GM23338 (cell line): ENCODE data around the gene TMEM88. TPM values are rescaled to one million over a fixed set of nuclear protein-coding genes. Genes with fewer than 3 reads are reported as not detected.
A peak's percentile ranks its signal among the peaks of the same experiment; 100 is the strongest.

Experiments used
- ATAC-seq: fragments of 200-7000 bp; cut with Tn5 transposase; 3 replicates; pipeline ENCODE4 v1.9.1; 2020
- DNase-seq: peaks from one replicate; pipeline ENCODE4 v3.0.0-alpha.2; 2015; ENCODE audit warnings: low spot score
- H2AFZ ChIP-seq: fragments of 200-600 bp; sonication (generic); 2 replicates; pipeline ENCODE4 v1.8.0; 2016; ENCODE audit warnings: antibody characterized with exemption, mild to moderate bottlenecking, moderate library complexity
- H3F3A ChIP-seq: fragments of 200-600 bp; sonication (generic); replicated peaks from 2 replicates; pipeline ENCODE4 v1.8.0; 2017; ENCODE audit warnings: antibody characterized with exemption, mixed run types, low read depth
- H3K27ac ChIP-seq: fragments of 200-600 bp; sonication (generic); 2 replicates; pipeline ENCODE4 v1.6.1; 2016; ENCODE audit warnings: low read depth
- H3K27me3 ChIP-seq: fragments of 200-600 bp; sonication (generic); 2 replicates; pipeline ENCODE4 v1.8.0; 2016; ENCODE audit warnings: mild to moderate bottlenecking, mixed run types, moderate library complexity; ENCODE audit not compliant: insufficient read depth
- H3K36me3 ChIP-seq: fragments of 200-600 bp; sonication (generic); 2 replicates; pipeline ENCODE4 v1.8.0; 2016; ENCODE audit warnings: mild to moderate bottlenecking; ENCODE audit not compliant: insufficient read depth
- H3K4me1 ChIP-seq: fragments of 200-600 bp; sonication (generic); 2 replicates; pipeline ENCODE4 v1.8.0; 2016; ENCODE audit warnings: mild to moderate bottlenecking, moderate library complexity; ENCODE audit not compliant: insufficient read depth
- H3K4me2 ChIP-seq: fragments of 200-600 bp; sonication (generic); 2 replicates; pipeline ENCODE4 v1.7.1; 2017; ENCODE audit warnings: mixed run types
- H3K4me3 ChIP-seq: fragments of 200-600 bp; sonication (generic); 2 replicates; pipeline ENCODE4 v1.6.1; 2016; ENCODE audit warnings: mixed run types
- H3K79me2 ChIP-seq: fragments of 200-600 bp; sonication (generic); replicated peaks from 2 replicates; pipeline ENCODE4 v1.8.0; 2017; ENCODE audit warnings: mild to moderate bottlenecking; ENCODE audit not compliant: insufficient read depth
- H3K9me2 ChIP-seq: fragments of 200-600 bp; sonication (generic); 2 replicates; pipeline ENCODE4 v1.8.0; 2017; ENCODE audit not compliant: insufficient read depth
- H4K20me1 ChIP-seq: fragments of 200-600 bp; sonication (generic); replicated peaks from 2 replicates; pipeline ENCODE4 v1.8.0; 2017; ENCODE audit warnings: mild to moderate bottlenecking; ENCODE audit not compliant: insufficient read depth
- H3K27ac Mint-ChIP-seq: 2 replicates; pipeline ENCODE4 v1.8.0; 2020; ENCODE audit warnings: inconsistent platforms, mild to moderate bottlenecking, moderate library complexity, mixed read lengths
- H3K27me3 Mint-ChIP-seq: 3 replicates; pipeline ENCODE4 v1.8.0; 2022; ENCODE audit warnings: low read depth, mild to moderate bottlenecking, moderate library complexity, mixed read lengths, inconsistent platforms; ENCODE audit not compliant: insufficient read depth, poor library complexity
- H3K36me3 Mint-ChIP-seq: 3 replicates; pipeline ENCODE4 v1.8.0; 2021; ENCODE audit warnings: low read depth, mild to moderate bottlenecking, inconsistent platforms, moderate library complexity, mixed read lengths
- H3K4me1 Mint-ChIP-seq: 3 replicates; pipeline ENCODE4 v1.8.0; 2020; ENCODE audit warnings: mild to moderate bottlenecking, inconsistent platforms, mixed read lengths
- H3K4me3 Mint-ChIP-seq: 3 replicates; pipeline ENCODE4 v1.8.0; 2021; ENCODE audit warnings: moderate library complexity, mild to moderate bottlenecking, inconsistent platforms, mixed read lengths
- H3K9me3 Mint-ChIP-seq: 3 replicates; pipeline ENCODE4 v1.8.0; 2020; ENCODE audit warnings: moderate library complexity, mild to moderate bottlenecking, inconsistent platforms, mixed read lengths
- EZH2 ChIP-seq: fragments of 200-600 bp; sonication (generic); IDR thresholded peaks from one replicate; pipeline ENCODE4 v1.8.0; 2017; ENCODE audit warnings: antibody characterized with exemption, mild to moderate bottlenecking, low read depth; ENCODE audit not compliant: unreplicated experiment
- EZH2phosphoT487 ChIP-seq: fragments of 200-600 bp; sonication (generic); IDR thresholded peaks from one replicate; pipeline ENCODE4 v1.8.1; 2018; ENCODE audit warnings: antibody characterized with exemption; ENCODE audit not compliant: unreplicated experiment
- JUNB ChIP-seq: IDR thresholded peaks from one replicate; pipeline ENCODE4 v1.6.1; 2016; ENCODE audit warnings: antibody characterized with exemption; ENCODE audit not compliant: unreplicated experiment
- NANOG ChIP-seq: IDR thresholded peaks from 2 replicates; pipeline ENCODE4 v1.6.1; 2016; ENCODE audit warnings: antibody characterized with exemption, borderline replicate concordance
- STAT1 ChIP-seq: IDR thresholded peaks from one replicate; pipeline ENCODE4 v1.6.1; 2016; ENCODE audit warnings: antibody characterized with exemption; ENCODE audit not compliant: unreplicated experiment
- ZNF331 ChIP-seq: fragments of 250-450 bp; sonication (Bioruptor Pico); IDR thresholded peaks from 2 replicates; pipeline ENCODE4 v1.5.0; 2020; ENCODE audit warnings: low read depth, mild to moderate bottlenecking, moderate library complexity
- ZNF462 ChIP-seq: fragments of 250-450 bp; sonication (Bioruptor Pico); IDR thresholded peaks from 2 replicates; pipeline ENCODE4 v1.5.0; 2020; ENCODE audit warnings: mild to moderate bottlenecking, moderate library complexity
- polyA plus RNA-seq: library from polyadenylated mRNA; unstranded; fragments of >200 nt; fragmentation: Nextera tagmentation; extraction: Ambion mirVana; gene quantifications from 2 replicates; pipeline ENCODE4 v1.2.1, GENCODE V29; 2016
- total RNA-seq: library from RNA; depleted of rRNA; stranded (reverse); fragments of >200 nt; shearing (Covaris generic); gene quantifications from 2 replicates; pipeline ENCODE4 v1.2.3, GENCODE V29; 2014
- TF ChIP-seq, protein P1 (sequence below): IDR thresholded peaks from one replicate; pipeline ENCODE4 v1.6.1; 2018; ENCODE audit warnings: antibody characterized with exemption; ENCODE audit not compliant: unreplicated experiment

The TMEM88 gene
- total and polyA plus RNA-seq, 2 experiments from 2014 or later: 0.58 to 0.97 TPM

DNA sequence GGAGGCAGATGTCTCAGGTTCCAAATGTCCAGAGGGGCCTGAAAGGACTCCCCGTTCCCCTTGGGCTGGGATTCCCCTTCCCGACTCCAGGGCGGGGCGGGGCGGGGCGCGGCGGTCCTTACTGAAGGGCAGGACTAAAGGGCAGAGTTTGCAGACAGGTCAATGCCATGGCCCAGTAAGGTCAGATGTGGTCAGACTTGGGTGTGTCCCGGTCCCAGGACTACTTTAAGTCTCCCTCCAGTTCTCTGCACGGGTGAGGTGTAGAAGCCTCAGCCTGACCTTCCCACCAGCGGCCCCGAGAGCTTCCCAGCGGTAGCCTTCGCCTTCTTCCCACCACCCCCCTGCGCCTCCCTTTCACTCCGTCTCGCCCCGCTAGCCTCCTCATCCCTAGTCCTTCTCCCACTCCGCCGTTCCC lies 20.3 kb upstream of the TMEM88 start:
- Histone ChIP-seq H3K36me3 (no peaks in the 10 kb centered on the region), H3K4me1 (peaks cover 23% of the 10 kb centered on the region), H3F3A (peaks cover 22% of the 10 kb centered on the region; the same call in 1 of the 2 replicates), H3K4me3 (peak overlapping the region; percentile 95), H3K4me2 (peak overlapping the region; percentile 100), H3K79me2 (no peaks in the 10 kb centered on the region), H3K27ac (no peak overlapping the region), H2AFZ (no peak overlapping the region; the same call in 1 of the 2 replicates), H4K20me1 (no peaks in the 10 kb centered on the region; the same call in 1 of the 2 replicates), H3K9me2 (no peaks in the 10 kb centered on the region), H3K27me3 (peaks cover 72% of the 10 kb centered on the region)
- peak overlapping the region; percentile 93 for H3K4me3 Mint-ChIP-seq
- peaks cover 28% of the 10 kb centered on the region for H3K4me1 Mint-ChIP-seq
- TF ChIP-seq ZNF462 (CRISPR knock-in tag): no peak
- TF ChIP-seq NANOG: no peak
- no peak for TF ChIP-seq JUNB
- TF ChIP-seq EZH2phosphoT487: no peak
- TF ChIP-seq STAT1: no peak
- no peak for TF ChIP-seq ZNF331
- TF ChIP-seq, protein P1, sequence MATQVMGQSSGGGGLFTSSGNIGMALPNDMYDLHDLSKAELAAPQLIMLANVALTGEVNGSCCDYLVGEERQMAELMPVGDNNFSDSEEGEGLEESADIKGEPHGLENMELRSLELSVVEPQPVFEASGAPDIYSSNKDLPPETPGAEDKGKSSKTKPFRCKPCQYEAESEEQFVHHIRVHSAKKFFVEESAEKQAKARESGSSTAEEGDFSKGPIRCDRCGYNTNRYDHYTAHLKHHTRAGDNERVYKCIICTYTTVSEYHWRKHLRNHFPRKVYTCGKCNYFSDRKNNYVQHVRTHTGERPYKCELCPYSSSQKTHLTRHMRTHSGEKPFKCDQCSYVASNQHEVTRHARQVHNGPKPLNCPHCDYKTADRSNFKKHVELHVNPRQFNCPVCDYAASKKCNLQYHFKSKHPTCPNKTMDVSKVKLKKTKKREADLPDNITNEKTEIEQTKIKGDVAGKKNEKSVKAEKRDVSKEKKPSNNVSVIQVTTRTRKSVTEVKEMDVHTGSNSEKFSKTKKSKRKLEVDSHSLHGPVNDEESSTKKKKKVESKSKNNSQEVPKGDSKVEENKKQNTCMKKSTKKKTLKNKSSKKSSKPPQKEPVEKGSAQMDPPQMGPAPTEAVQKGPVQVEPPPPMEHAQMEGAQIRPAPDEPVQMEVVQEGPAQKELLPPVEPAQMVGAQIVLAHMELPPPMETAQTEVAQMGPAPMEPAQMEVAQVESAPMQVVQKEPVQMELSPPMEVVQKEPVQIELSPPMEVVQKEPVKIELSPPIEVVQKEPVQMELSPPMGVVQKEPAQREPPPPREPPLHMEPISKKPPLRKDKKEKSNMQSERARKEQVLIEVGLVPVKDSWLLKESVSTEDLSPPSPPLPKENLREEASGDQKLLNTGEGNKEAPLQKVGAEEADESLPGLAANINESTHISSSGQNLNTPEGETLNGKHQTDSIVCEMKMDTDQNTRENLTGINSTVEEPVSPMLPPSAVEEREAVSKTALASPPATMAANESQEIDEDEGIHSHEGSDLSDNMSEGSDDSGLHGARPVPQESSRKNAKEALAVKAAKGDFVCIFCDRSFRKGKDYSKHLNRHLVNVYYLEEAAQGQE: no peak
- TF ChIP-seq EZH2: no peak
- no peak; the same call in 2 of the 3 replicates for ATAC-seq
- peak; percentile 48 for DNase-seq
- H3K36me3 Mint-ChIP-seq: no peaks in the 10 kb centered on the region
- peaks cover 58% of the 10 kb centered on the region for H3K27me3 Mint-ChIP-seq
- no peaks in the 10 kb centered on the region; the same call in 2 of the 3 replicates for H3K9me3 Mint-ChIP-seq
- H3K27ac Mint-ChIP-seq: peak overlapping the region; percentile 94; the same call in 1 of the 2 replicates
